Hepatocyte (in vitro differentiated cells): ENCODE results near the gene MYOZ1.

Experiments
- EZH2 ChIP-seq: fragments of 200-600 bp; sonication (generic); IDR thresholded peaks from 2 replicates; pipeline ENCODE4 v1.6.1; 2016; ENCODE audit warnings: antibody characterized with exemption, mild to moderate bottlenecking, borderline replicate concordance
- EZH2phosphoT487 ChIP-seq: fragments of 200-600 bp; sonication (generic); IDR thresholded peaks from one replicate; pipeline ENCODE4 v1.6.1; 2018; ENCODE audit warnings: antibody characterized with exemption, mild to moderate bottlenecking, low read depth, moderate library complexity; ENCODE audit not compliant: unreplicated experiment, severe bottlenecking
- TF ChIP-seq, protein P1 (sequence below): fragments of 200-600 bp; sonication (generic); IDR thresholded peaks from 2 replicates; pipeline ENCODE4 v1.5.1; 2016; ENCODE audit warnings: antibody characterized with exemption, mild to moderate bottlenecking; ENCODE audit not compliant: poor library complexity

DNA sequence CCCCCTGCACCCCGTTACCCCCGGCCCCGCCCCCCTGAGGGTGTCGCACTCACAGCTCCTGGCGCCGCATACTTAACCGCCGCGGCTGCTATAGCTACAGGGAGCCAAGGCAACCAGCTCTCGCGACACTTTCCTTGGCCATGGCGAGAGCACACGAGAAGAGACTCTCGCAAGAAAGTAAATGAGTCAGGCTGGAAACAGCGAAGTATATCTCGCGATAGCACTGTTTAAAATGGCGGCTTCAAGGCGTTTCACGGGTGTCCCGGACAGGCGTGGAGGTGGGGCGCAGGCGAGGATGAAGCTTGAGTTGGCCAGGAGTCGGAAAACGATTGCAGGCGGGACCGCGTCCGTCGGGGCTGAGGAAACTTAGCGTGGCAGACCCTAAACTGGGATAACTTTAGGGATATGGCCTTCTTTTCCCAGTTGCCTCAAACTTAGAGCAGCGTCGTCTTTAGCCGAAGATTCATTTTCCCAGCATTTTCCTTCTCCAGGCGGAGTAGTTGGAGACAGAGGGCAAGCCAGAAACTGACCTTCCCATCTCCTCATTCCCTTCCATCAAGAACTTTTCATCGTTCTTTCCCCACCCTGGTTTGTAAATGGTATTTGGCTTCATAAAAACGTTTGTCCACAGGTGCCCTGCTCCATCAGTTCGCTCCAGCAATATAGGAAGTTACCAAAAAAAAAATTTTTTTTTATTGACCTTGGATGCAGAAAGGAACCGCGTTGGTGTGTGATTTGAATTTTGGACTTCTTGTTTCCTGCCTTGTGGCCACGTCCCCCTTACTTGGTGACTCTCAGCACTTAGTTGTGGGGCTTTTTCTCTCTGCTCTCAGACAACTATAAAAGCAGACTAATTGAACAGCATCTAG lies 15.2 kb downstream of the MYOZ1 start:
- TF ChIP-seq, protein P1, sequence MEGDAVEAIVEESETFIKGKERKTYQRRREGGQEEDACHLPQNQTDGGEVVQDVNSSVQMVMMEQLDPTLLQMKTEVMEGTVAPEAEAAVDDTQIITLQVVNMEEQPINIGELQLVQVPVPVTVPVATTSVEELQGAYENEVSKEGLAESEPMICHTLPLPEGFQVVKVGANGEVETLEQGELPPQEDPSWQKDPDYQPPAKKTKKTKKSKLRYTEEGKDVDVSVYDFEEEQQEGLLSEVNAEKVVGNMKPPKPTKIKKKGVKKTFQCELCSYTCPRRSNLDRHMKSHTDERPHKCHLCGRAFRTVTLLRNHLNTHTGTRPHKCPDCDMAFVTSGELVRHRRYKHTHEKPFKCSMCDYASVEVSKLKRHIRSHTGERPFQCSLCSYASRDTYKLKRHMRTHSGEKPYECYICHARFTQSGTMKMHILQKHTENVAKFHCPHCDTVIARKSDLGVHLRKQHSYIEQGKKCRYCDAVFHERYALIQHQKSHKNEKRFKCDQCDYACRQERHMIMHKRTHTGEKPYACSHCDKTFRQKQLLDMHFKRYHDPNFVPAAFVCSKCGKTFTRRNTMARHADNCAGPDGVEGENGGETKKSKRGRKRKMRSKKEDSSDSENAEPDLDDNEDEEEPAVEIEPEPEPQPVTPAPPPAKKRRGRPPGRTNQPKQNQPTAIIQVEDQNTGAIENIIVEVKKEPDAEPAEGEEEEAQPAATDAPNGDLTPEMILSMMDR = no peak
- no peak for TF ChIP-seq EZH2phosphoT487
- no peak for TF ChIP-seq EZH2
